ENCODE measurements around the gene DPYSL5.
"Not testable (repeated sequence)": the region's sequence is repeated elsewhere in the genome, so short reads cannot be mapped to it uniquely, and the experiment has no call there.

Gene DPYSL5

DNA sequence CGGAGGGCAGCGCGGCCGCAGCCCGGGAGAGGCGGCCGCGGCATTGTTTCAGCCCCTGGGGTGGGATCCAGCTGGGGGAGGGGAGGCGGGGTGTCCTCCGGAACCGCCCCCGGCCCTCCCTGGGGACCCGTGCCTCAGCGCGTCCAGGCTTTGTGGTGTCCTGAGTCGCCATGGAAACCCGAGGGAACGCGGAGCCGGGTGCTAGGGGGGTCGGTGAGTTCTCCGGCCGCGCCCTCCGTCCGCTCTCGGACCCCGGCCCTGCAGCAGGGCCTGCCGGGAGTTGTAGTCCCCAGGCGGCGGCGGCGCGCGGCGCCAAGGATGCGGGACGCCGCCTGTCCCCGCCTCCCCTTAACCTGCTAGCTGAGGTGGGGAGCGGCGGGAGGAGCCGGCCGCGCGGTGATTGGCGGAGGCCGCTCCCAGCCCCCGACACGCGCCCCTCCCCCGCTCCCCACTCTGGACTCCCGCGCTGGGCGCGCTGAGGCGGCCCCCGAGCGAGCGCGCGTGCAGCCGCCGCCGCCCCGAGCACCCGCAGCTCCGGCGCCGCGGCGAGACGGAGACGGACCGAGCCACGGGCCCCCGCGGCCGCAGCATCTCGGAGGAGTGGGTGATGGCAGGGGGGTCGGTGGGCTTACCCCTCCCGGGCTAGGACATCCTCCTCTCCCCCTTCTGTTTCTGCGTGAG, at the start of gene DPYSL5:
TSS of gene DPYSL5 (plus strand) at position 478 of the 681 bp plus-strand sequence. CDS start 50,368 bp downstream, outside the sequence.
- DNase-seq, result no peak

DNA sequence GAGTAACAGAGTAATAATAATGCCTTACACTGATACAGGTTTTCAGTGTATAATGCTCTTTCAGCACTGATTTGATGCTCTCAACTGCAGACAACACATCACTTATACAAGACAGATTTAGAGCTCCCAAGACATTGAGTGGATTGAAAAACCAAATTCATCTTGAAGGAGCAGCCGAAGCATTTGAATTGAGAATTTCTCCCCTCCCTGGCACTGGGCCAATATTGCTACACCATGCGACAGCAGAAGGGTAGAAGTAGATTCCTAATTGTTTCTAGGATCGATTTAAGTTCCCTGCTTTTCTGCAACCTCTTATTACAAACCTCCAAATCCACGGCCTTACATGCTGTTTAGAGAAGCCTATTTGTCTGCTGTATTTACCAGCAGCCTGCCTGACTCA, 46.6 kb upstream of the DPYSL5 start:
- DNase-seq, result no peak

GRCh38 chr2:26801796-26802195, 46.1 kb upstream of the DPYSL5 start:
- no peak for DNase-seq

DNA sequence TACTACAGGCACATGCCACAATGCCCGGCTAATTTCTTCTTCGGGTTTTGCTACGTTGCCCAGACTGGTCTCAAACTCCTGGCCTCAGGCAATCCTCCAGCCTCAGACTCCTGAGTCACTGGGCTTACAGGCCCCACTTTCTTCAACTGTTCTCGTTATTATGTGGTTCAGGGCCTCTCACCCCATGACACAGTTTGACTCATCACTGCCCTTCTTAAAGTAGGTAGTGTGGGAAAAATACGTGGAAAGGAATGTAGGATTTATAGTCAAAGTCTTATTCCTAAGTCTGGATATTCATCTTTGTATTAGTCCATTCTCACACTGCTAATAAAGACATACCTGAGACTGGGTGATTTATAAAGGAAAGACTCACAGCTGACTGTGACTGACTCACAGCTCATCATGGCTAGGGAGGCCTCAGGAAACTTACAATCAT, 42.7 kb upstream of the DPYSL5 start:
- no peak for DNase-seq

DNA sequence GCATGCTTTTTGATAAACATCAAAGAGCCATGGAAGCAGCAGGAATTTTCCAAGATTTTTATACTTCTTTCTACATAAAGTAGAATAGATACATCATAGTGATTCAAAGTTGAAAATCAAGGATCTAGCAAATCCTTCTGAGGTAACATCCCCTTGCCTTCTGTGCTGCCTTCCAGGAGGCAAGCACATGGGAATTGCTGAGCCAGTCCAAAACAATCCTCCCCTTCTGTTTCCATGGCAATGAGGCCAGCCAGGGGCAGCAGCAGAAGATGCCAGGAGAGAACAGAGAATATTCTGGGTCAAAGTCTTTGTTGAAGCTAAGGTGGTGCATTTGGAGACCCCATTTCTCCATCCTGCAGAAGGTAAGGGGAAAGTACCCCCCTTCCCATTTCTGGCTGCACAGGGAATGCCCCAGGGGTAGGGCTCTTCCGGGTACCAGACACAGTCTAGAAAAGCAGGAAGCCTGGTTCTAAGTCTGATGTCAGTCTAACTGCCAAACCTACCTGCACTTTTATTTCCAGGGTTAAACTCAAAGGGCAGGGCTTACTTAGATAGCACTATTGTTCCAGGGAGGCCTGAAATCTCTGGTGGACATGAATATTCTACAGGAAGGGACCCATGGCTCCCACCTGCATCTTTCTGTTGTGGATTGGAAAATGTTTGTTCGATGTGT, 40.0 kb upstream of the DPYSL5 start:
- DNase-seq, result no peak

- DNase-seq, result no peak
Measured at GRCh38 chr2:26809211-26809610, 38.7 kb upstream of the DPYSL5 start.

GRCh38 chr2:26809876-26810577, 37.9 kb upstream of the DPYSL5 start:
- DNase-seq, result no peak

DNA sequence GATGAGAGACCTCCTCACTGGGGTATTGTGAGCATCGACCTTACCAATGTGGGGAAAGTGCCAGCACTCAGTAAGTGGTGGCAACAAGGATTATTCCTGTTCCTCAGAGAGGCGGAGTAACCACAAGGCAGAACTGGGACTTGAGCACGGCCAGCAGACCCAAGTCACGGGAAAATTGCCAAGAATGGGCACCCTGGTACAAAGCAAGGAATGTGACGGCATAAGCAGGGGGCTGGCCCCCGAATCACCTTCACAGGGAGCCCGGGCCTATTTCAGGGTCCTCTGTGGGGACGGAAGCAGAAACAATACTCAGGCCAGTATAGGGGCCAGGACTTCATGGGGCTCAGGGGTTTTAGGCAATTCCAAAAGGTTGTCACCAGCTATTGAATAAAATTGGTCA, 36.7 kb upstream of the DPYSL5 start:
- DNase-seq, result no peak

DNA sequence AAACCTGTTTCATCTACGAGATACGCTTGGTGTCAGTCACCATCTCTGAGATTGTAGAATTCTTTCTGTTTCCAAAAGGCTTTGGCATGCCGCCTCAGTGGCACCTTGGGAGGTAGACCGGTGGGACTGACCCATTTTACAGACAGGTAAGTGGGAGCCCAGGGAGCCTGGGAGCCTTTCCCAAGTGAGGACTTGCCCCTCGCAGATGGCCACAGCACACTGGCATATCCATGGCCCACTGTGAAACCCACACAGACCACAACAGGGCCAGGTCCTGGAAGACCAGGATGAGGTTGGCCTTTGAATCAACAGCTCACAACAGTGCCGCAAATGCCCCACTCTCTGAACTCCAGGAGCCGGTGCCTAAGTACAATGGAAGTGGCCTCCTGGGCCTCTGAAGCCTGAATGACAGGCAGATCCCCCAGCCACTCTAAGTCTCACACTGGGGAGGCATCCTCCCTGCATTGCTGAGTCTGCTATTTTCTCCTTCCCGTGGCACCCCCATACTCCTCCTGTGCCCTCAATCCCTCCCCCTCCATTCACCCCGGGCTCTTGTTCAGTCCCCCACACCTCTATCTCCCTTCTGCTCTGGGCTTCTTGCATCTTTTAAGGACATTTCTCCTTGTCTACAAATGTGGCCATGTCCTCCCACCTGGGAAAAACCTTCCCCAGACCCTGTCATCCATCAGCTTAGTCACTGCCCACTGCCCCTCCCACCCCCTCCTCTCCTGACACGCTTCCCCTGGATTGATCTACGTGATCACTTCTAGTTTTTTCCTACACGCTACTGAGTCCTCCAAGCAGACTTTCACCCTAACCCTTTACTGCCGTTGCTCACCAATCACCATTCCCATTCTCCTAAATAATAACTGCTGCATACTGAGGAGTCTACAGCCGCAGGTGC, 35.9 kb upstream of the DPYSL5 start:
- DNase-seq, result no peak

DNA sequence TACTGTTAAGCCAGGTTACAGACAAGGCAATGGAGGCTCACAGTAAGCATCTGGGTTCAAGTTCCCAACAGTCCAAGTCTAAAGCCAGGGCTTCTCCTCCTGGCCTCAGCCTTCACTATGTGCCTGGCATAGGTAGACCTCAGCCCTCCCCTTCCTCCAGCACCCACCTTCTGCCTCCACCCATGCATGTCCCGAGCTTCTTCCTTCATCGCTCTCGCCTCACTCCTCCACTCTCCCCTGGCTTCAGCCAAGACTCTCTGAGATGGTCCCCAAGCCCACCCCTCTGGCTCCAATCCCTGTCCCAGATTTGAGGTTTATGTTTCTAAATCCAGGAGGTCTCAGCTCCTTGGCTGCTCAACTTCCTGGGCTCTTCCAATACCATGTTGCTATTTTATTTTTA, 35.2 kb upstream of the DPYSL5 start:
- DNase-seq, result no peak

- not testable (repeated sequence) for DNase-seq
Measured at GRCh38 chr2:26814072-26814765, 33.7 kb upstream of the DPYSL5 start.

- no peak for DNase-seq
Measured at GRCh38 chr2:26816893-26817292, 31.0 kb upstream of the DPYSL5 start.

DNA sequence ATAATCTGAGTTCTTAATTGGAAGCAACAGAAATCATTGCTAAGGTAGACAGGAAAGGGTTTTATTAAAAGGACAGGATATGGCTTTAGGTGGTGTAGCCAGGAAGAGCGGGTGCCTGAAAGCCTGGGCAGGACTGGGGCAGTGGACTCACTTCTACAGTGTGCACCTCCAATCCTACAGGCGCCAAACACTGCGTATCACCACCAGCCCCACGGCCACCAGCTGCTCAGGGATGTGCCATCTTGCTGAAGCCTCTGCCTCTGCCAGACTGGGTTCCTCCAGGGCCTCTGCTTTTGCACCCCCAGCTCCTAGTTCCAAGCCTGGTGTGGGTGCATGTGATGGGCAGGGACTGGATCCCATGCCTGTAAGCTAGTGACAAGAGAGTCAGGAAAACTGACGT, 29.7 kb upstream of the DPYSL5 start:
- no peak for DNase-seq

DNA sequence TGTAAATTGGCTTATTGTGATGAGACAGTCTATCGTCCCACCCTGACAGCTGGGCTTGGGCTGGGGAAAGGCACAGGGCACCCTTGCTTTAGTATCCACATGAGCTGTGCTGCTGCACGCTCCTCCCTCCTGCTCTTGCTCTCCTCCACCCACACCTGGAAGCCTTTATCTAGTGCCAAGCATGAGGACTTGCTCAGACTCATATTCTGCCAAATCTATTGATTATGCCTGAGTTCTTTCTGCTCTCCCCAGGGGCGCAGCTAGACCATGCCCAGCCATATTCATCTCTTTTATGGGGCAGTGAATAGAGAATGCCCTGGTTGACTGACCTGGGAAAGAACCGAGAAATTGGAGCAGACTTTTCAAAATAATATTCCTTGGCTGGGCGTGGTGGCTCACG, 29.0 kb upstream of the DPYSL5 start:
- no peak for DNase-seq

- no peak for DNase-seq
Measured at GRCh38 chr2:26820932-26821331, 27.0 kb upstream of the DPYSL5 start.

DNA sequence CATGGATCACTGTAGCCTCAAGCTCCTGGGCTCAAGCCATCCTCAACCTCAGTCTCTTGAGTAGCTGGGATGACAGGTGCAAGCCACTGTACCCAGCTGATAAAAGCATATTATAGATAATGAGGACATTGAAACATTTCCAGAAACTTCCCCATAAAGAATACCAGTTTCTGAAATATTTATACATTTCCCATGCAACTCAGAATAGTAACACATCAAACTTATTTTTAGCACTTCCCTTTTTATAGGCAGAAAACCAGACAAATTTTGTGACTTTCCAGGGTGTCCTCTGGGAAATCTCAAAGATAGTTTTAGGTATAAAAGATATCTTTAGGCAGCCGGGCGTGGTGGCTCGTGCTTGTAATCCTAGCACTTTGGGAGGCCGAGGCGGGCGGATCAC, 25.1 kb upstream of the DPYSL5 start:
- DNase-seq, result no peak

DNA sequence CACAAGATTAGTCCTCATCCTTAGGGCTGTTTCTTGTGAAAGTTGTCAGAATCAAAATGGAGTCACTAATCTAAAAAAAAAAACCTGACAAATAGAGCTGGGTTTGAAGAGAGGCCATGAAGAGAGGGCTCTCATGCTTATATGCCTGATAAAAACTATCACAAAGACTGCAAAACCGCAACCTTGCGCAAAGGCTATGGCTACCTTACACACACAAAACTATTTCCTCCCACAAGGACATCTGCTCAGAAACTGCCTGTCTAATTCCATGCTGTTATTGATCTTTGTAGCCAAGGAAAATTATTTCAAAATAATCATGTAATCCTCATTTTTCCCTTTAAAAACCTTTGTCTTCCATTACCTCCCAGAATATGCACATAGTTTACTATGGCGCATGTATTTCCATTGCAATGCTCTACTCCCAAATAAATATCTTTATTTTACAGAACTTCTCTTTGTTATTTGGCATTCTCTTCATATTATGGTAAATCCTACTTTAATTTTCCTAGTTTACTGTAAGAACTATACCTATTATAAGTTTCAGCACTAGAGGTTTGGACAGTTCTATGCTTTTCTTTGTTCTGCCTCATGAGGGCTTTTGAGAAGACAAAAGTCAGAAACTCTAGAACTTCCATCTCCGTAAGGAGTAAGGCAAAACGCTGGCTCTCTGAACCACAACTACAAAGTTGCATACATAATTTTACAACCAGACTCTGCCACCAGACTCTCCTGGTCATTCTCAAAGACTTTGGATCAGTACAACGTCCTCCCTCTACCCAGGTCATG, 9.6 kb upstream of the DPYSL5 start:
- no peak for DNase-seq

DNA sequence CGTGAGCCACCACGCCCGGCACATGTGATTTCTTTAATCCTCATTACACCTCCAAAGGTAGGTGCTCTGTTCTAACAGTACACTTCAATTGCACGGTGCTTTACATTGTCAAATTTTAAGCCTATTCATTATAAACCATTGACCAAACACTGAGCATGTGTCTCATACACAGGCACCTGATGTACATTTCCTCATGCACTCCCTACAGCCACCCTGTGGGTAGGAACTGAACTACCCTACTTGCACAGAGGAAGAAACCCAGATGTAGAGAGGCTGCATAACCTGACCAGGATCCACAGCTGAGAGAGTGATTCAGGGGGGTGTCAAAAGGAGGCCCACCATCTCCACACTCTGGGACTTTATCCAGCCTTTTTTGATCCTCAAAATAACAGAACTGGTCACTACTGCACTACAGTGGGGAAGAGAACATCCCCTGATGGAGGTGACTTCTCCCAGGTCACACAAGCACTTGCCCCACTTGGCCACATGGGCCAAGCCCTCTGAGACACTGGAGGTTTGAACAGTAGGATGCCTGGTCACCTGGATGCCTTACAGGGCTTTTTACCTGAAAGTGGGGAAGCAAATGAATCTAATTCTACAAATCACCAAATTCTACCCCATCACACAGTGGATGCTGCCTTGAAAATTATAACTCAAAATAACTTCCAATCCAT, 6.9 kb upstream of the DPYSL5 start:
- DNase-seq, result no peak

- no peak for DNase-seq
Measured at GRCh38 chr2:26843041-26843440, 4.9 kb upstream of the DPYSL5 start.

DNA sequence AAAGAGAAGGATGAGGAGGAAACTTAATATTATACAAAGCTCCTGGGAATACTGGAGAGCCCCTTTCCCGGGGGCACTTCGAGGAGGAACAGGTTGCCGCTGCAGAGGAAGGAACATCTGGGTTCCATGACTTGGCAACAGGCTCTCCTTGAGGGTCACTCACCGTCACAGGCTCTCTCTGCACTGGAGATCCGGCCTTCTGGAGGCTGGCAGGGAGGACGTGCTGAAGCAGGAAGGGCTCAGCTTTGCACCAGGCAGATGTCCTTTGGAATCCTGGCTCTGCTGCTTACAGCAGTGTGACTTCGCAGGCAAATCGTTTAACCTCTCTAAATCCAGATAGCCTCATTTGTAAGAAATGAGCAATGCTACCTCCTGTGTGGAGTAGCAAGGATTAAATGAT, 2.9 kb upstream of the DPYSL5 start:
- no peak for DNase-seq

Measured in activated T-cell treated with anti-CD3 and anti-CD28 coated beads for 4 hours (primary cell).